Stimulated activated CD8-positive, alpha-beta memory T cell treated with anti-CD3 and anti-CD28 coated beads, Interleukin-7, amount 100 ng/mL, for 4 hours (primary cell): ENCODE measurements around the gene KIF22.
"Not testable (repeated sequence)": the region's sequence is repeated elsewhere in the genome, so short reads cannot be mapped to it uniquely, and the experiment has no call there.

Source experiments
- DNase-seq, 2 donors: peaks; one replicate each; pipeline ENCODE4 v3.0.0-alpha.2; 2020; ENCODE audit warnings: low read depth in 2 of 2

The KIF22 gene

DNA sequence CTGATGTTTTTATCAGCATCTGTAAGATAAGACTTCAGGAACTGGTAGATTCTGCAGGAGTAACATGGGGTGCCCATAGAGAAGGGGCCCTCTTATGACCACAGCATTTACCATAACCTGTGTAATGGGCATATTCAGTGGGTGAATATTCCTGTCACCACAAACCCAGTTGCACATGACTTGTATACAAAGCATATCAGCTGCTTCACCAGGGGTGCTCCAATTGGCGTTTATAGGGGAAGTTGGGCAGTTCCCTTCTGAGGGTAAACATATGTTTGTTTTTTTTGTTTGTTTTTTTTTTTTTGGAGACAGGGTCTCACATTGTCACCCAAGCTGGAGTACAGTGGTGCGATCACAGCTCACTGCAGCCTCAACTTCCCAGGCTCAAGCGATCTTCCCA is 24.0 kb upstream of the KIF22 start:
- no peak for DNase-seq

DNA sequence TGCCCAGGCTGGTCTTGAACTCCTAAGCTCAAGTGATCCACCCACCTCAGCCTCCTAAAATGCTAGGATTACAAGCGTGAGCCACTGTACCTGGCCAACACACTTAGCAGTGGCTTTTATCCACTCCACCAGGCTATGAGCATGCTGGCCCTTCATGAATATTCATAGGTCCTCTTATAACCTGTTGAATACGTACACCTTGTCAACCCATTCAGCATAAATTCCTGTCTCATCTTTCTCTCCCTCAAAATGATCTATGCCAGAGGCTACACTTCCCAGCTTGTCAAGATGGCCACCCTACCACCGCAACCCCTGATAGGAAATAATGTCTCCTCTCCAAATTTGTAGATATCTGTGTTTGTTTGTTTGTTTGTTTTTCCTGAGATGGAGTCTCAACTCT is 23.5 kb upstream of the KIF22 start:
- DNase-seq = no peak

DNA sequence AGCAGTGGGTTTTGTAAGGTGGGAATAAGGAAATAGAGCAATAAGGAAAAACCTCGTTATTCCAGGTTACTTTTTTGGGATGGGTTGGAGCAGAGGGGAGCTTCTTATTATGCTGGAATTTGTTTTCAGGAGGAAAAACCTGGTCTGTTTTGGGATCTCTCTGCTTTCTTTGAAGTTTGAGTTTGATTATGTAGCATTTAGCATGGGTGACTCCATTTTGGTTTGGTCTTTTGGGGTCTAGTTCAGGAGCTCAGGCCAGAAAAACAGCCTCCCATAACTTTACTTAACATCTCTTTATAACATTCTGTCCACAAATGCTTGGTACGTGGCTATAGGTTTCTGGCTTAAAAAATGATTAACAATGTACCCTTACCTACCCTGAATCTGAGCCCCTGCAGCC is 21.0 kb upstream of the KIF22 start:
- DNase-seq = no peak

DNA sequence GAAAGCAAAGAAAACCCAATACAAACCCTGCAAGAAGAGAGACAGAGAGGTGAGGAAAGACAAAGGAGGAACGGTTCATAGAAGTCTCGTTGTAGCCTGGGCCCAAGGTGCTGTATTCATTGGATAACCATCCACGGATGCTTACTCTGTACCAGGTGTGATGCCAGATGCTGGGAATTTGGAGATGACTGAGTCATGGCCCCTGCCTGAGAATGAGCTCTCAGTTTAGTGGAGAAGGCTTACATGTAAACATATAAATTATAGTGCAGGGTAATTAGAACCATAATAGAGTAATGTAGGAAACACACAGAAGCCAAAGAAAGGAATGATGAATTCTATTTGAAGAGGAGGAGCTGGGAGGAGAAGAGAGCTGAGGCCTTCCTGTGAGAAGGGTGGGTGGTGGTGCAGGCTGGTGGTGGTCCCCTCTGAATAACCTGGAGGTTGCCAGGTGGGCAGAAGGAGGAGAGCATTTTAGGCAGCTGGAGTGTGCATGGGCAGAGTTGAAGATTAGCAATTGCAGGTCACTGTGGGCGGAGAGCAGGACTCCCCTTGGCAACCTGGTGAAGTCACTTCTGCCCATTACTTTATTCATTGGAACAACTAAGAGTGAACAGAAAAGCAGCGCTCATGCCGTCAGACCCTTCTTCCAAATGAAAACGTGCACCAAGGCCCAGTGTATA is 20.2 kb upstream of the KIF22 start:
- no peak for DNase-seq

DNA sequence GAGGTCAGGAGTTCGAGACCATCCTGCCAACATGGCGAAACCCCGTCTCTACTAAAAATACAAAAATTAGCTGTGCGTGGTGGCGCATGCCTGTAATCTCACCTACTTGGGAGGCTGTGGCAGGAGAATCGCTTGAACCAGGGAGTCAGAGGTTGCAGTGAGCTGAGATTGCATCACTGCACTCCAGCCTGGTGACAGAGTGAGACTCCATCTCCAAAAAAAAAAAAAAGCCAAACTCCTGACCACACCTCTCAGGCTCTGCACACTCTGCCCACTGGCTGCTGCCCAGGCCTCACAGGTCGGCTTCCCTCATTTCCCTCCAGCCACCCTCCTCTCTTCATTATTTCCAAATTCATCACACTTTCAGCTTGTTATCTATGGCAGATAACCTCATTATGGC is 18.2 kb upstream of the KIF22 start:
- DNase-seq = not testable (repeated sequence)

DNA sequence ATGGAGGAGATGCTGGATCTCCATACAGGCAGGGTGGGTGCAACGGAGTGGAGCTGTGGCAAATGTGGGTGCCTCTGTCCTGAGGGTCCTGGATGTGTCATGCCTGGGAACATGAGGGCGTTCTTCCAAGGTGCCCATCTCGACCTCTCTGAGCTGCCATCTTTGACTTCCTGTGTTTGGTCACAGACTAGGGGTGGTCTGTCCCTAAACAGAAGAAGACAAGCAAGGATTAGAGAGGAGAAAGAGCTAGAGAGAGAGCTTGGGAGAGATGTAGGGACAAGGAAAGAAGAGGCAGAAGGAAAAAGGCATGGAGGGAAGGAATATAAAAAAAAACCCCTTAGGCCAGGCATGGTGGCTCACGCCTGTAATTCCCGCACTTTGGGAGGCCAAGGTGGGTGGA is 15.8 kb upstream of the KIF22 start:
- no peak for DNase-seq

DNA sequence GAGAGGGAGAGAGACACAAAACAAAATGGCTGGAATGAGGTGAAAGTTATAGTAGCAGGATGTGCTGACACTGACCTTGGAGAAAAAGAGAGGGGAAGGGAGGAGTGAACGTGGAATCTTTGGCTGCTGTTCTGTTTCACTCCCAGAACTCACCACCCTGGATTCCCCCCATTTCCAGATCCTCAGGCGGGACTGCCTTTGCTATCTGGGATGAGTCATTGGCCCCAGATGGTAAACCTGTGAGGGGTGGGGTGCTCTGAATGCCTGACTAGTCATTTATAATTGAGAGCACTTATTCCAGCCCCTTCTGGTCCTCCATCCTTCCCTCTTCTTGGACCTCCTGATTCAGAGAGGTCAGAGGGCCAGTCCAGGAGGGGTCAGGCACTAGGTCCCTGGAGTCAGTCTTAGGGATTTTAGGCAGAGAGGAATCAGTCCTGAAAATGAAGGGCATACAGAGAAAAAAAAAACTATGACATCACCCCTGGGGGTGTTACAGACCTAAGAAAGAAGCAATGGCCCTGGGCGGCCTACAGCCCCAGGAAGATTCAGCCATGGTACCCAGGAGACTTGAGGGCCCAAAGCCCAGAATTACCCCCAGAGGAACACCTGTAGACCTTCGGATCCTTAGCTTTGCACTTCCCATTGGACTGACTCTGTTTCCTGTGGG is 14.7 kb upstream of the KIF22 start:
- DNase-seq = no peak

DNA sequence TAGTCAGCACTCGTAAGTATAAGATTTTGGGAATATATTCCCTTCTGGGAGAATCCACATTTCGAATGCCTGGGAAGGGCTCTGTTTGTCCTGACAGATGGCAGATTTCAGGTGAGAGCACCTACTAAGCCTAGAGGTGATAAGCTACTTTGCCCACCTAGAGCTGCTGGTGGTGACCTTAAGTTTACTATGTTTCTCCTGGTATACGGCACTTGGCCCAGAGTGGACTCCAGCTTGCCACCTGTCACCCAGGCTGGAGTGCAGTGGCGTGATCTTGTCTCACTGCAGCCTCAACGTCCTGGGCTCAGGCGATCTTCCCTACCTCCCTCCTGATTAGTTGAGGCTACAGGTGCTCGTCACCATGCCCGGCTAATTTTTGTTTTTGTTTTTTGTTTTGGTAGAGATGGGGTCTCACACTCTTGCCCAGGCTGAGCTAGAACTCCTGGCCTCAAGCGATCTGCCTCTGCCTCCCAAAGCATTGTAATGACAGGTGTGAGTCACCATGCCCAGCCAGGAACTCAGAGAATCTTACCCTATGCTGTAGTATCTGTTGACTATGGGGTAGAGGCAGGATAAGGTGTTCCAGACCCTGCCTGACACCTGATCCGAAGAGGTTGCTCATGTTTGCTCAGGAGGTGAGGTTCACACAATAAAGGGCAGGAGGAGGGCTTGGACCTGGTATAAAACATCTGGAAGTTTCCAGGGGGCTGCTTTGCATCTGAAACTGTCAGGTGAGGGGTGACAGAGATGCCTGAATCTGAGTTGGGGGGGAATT is 12.8 kb upstream of the KIF22 start, which contains the start of gene ZG16:
ZG16 (plus strand) TSS at position 681 of the 775 bp plus-strand sequence. CDS start 1,011 bp downstream, outside the sequence.
- DNase-seq = no peak

DNA sequence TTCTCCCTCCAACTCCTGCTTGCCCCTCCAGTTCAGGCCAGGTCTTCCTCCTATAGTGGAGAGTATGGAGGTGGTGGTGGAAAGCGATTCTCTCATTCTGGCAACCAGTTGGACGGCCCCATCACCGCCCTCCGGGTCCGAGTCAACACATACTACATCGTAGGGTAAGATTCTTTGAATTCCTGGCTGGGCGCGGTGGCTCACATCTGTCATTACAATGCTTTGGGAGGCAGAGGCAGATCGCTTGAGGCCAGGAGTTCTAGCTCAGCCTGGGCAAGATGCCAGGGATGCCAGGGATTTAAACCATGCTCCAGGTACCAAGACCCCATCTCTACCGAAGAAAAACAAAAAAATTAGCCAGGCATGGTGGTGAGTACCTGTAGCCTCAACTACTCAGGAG is 11.1 kb upstream of the KIF22 start:
- no peak for DNase-seq

DNA sequence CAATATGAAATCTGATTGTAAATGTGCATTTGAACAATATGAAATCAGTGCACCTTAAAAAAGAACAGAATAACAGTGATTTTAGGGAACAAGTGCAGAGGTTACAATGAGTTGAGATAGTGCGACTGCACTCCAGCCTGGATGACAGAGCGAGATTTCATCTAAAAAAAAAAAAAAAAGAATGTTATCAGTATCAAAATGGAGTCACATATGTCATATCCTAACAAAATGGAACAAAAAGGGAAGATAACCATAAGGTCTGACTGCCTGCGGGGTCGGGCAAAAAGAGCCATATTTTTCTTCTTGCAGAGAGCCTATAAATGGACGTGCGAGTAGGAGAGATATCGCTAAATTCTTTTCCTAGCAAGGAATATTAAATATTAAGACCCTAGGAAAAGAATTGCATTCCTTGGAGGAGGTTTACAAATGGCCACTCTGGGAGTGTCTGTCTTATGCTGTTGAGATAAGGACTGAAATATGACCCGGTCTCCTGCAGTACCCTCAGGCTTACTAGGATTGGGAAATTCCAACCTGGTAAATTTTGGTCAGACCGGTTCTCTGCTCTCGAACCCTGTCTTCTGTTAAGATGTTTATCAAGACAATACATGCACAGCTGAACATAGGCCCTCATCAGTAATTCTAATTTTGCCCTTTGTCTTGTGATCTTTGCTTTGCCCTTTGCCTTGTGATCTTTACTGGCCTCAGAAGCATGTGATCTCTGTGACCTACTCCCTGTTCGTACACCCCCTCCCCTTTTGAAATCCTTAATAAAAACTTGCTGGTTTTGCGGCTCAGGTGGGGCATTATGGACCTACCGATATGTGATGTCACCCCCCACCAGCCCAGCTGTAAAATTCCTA is 7.2 kb upstream of the KIF22 start:
- DNase-seq = not testable (repeated sequence)

DNA sequence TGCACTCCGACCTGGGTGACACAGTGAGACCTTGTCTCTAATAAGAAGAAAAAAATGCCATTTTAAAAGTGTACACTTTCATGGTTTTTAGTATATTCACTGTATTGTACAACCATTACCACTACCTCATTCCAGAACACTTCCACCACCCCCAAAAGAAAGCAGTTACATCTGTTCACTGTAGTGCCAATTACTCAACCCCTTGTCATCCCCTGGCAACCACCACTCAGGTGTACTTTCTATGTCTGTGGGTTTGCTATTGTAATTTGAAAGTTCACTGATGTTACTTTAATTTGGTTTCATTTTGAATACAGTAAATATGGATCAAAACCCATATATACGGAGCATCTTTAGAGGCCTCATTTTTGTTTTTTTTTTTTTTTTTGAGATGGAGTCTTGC is 6.4 kb upstream of the KIF22 start:
- DNase-seq = no peak

DNA sequence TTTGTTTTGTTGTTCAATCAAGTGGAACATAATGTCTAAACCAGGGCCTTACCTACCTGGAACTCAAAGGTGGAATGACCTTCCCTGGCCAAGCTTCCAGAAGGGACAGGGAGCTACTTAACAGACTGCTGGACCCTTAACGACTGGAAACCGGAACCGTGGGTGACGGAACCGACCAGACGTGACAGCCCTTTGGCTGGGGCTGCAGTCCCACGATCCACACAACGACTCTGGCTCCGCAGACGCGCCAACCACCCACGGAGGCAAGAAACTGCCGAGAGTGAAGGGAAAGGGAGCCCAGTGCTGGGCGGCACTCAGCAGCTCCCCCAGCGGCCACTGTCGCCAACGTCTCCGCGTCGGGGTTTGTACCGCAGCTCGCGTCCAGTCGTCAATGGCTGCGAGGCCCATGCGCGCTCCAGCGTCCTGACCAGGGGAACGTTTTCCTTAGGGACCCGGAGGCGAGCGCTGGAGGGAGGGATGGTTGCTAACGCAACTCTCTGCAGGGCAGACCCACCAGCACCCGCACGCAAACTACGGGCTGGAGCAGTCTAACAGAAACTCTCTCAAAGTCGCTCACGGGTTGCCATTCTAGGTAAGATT is 5.5 kb upstream of the KIF22 start:
- peak; percentile 43 to 64 for DNase-seq

DNA sequence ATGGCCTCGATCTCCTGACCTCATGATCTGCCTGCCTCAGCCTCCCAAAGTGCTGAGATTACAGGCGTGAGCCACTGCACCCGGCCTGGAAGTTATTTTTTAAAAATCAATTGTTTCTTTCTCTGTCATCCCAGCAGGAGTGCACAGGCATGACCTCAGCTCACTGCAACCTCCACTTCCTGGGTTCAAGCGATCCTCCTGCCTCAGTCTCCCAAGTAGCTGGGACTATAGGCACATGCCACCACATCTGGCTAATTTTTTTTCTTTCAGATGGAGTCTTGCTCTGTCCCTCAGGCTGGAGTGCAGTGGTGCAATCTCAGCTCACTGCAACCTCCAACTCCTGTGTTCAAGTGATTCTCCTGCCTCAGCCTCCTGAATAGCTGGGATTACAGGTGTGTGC is 3.4 kb upstream of the KIF22 start:
- DNase-seq = not testable (repeated sequence)

DNA sequence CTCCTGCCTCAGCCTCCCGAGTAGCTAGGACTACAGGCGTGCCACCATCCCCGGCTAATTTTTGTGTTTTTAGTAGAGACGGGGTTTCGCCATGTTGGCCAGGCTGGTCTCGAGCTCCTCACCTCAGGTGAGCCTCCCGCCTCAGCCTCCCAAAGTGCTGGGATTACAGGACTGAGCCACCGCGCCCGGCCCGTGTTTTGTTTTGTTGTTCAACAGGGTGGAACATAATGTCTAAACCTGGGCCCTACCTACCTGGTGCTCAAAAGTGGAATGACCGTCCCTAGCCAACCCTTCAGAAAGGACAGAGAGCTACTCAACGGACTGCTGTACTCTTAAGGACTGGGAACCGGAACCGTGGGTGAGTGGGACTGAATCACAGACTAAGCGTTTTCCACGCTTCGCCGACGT is 772 bp upstream of the KIF22 start:
- DNase-seq = no peak

DNA sequence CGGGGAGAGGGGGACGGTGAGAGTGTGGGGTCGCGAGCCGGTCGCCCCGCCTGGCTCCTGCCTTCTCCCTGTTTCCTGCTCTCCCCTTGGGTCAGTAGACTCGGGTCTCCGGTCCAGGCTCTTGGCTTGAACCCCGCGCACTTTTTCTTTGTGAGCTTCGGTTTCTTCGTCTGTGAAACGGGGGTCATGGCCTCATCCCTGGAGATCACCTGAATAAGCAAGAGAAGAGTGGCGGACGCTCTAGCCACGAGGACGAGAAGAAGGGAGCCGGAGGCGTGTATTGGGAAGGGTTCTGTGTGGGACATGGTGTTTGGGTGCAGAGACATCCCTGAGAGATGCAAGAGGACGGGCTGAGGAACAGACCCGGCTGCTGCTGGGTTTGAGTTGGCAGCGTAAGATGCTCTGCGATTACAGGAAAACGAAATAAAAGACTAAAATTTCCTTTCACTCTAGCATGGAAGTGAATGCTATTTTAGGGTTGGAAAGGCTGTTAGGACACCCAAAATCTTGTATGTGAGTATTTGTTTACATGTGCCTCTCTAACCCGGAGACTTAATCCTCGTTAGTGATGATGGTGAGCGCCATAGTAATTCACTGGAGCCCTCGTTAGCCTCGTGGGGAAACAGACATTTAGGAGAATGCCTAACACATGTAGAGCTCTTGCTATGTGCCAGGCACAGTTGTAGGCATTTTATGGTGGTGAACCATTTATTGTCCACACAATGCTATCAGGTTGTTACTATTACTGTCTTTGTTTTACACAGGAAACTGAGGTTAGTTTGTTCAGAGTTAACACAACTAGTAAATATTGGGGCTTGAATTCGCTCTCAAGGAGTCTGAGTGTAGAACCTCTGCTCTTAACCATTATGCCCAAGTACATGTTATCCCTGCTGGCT is 646 bp downstream of the KIF22 start:
- DNase-seq = no peak

DNA sequence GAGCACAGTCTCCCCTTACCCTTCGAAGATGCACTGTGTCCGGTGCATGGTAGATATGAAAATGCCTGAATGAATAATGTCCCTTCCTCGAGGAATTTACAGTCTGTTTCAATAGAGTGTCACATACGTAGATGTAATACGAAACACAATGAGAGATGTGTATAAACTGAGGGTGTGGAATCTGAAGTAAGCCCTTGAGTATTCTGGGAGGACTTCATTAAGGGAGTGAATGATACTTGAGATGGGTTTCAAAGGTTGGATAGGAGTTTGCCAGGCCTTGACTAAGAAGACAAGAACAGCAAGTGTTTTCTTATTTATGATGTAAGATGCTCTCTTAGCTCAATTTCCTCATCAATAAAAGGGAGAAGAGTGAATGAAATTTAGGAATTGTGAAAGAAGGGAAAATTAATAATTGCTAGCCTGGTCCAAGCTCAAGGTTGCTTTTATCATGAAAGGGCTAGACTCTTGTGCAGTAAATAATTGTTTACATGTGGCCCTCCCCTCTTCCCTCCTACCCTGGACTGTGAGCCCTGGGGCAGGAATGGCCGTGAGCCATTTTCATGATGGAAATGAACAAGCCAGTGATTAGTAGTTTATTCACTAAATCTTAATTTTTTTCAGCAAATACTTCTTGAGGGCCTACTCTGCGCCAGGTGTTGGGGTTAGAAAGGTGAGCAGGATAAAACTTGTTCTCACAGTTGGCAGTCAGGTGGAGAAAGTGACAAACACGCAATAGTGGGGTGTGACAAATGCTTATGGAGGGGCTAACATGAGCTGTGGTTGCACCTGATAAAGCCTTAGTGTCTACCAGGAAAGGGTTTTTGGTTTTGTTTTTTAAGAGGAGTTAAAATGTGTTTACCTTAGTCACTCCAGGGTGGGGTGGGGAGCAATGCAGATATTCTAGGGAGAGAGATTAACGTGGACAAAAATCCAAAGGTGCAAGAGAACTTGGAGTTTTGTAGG is 1.6 kb downstream of the KIF22 start:
- no peak for DNase-seq

DNA sequence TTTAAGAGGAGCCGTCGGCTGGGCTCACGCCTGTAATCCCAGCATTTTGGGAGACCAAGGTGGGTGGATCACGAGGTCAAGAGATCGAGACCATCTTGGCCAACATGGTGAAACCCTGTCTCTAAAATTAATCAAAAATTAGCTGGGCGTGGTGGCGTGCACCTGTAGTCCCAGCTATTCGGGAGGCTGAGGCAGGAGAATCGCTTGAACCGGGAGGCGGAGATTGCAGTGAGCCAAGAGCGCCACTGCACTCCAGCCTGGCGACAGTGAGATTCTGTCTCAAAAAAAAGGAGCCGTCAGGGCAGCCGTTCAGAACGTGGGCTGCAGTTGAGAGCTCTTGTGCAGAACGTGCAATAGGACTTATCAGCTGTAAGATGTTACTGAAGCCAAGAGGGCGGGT is 2.6 kb downstream of the KIF22 start:
- DNase-seq = not testable (repeated sequence)

DNA sequence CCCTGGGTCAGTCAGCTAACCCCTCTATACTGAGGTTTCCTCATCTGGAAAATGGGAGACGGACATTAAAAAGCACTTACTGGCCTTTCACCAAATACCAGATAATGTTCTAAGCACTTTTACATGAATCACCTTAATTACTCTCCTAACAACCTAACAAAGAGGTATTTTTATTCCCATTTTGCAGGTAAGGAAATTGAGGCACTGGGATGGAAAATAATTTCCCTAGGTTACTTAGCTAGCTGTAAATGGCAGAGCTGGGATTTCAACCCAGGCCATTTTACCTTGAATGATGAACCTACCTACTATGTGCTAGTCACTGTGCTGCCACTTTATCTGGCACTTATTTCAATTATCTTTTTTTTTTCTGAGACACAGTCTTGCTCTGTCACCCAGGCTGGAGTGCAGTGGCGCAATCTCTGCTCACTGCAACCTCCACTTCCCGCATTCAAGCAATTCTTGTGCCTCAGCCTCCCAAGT is 3.7 kb downstream of the KIF22 start:
- no peak for DNase-seq

DNA sequence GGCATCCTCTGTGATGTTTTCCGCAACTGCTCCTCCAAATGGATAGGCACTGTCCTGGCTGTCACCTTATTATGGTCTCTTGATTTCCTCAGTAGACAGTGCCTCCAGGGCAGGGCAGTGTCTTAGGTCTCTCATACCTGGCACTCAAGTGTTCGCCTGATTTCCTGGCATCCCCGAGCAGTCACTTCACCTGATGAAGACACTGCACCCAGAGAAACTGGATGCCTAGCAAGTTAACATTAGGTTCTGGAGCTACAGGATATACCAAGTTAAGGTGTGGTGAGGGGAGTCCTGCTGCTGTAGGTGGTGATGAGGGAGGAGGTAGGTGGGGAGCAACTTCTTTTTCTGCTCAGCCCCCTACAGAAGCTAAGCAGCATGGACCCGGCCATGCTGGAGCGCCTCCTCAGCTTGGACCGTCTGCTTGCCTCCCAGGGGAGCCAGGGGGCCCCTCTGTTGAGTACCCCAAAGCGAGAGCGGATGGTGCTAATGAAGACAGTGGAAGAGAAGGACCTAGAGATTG is 11.9 kb downstream of the KIF22 start:
- DNase-seq = no peak
